ENCODE results near the gene RAD1.

The RAD1 gene

DNA sequence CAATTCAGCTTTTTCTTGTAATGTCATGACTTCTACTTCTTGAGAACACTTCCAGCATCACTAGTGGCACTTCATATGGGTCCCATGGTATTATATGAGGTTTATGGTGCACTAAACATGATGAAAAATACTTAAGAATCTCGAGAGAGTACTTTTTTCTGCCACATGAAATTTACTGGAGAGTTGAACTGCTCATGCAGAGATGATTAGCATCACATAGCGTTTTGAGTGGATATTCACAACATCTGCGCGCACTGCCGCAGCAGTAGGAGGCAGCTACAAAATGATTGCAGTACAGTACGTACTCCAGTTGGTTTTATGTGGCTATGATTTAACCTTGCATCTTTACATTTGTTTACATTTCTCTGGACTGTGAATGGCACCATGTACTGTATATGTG lies 14.7 kb downstream of the RAD1 start:
- no peaks in the 10 kb centered on the region for H3K9me3 ChIP-seq
- in situ Hi-C loops (cut with MboI; ENCODE audit: low sequenced_read_pairs): no loop called here

DNA sequence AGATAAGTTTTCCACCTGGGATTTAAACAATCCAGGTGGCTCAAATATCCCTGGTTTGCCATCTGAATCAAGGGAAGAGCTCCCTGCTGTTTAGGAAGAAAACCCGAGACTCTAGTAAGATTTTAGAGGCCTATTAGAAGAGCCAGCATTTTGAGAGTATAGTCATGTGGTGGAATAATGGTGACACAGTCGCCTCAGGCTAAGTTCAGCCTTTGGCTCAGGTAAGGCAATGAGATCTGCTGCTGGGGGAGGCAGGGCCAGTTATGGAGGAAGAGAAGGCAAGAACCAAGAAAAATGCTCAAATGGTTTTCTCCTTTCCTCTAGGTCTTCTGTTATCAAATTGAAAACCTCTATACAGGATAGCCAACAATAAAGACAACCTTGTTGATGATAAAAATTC lies 16.2 kb downstream of the RAD1 start:
- DNase-seq (ENCODE audit: low spot score in 2 of 2): no peak
- in situ Hi-C loops (cut with MboI; ENCODE audit: low sequenced_read_pairs): loop anchor here (5.0 to 25.0 kb wide), 3 partner anchors 374 to 712 kb away; no protein-coding TSS in a partner anchor
- H3K9me3 ChIP-seq: no peaks in the 10 kb centered on the region

More for the DNA sequence above, 14.7 kb downstream of the RAD1 start:
- Histone ChIP-seq H3K27me3 (ENCODE audit: low read depth) (no peaks in the 10 kb centered on the region), H3K4me3 (no peak overlapping the region), H3K4me1 (no peaks in the 10 kb centered on the region), H3K36me3 (replicated peaks) (peaks cover 5% of the 10 kb centered on the region; the same call in 1 of the 2 replicates)
- no peak for DNase-seq (ENCODE audit: low spot score in 2 of 2)

GRCh38 chr5:34898258-34898895 lies 16.9 kb downstream of the RAD1 start:
- in situ Hi-C loops (cut with MboI; ENCODE audit: low sequenced_read_pairs): loop anchor here (5.0 to 25.0 kb wide), 3 partner anchors 374 to 711 kb away; no protein-coding TSS in a partner anchor
- no peak overlapping the region for H3K4me3 ChIP-seq
- no peaks in the 10 kb centered on the region; the same call in 1 of the 2 replicates for H3K36me3 ChIP-seq (replicated peaks)
- H3K9me3 ChIP-seq: no peaks in the 10 kb centered on the region
- H3K4me1 ChIP-seq: no peaks in the 10 kb centered on the region; the same call in 1 of the 2 replicates
- peak; percentile 70 to 75 for DNase-seq (ENCODE audit: low spot score in 2 of 2)
- no peaks in the 10 kb centered on the region for H3K27me3 ChIP-seq (ENCODE audit: low read depth)

More for the DNA sequence above, 16.2 kb downstream of the RAD1 start:
- H3K4me3 ChIP-seq: no peak overlapping the region
- no peaks in the 10 kb centered on the region; the same call in 1 of the 2 replicates for H3K36me3 ChIP-seq (replicated peaks)
- H3K27me3 ChIP-seq (ENCODE audit: low read depth): no peaks in the 10 kb centered on the region
- no peaks in the 10 kb centered on the region for H3K4me1 ChIP-seq

DNA sequence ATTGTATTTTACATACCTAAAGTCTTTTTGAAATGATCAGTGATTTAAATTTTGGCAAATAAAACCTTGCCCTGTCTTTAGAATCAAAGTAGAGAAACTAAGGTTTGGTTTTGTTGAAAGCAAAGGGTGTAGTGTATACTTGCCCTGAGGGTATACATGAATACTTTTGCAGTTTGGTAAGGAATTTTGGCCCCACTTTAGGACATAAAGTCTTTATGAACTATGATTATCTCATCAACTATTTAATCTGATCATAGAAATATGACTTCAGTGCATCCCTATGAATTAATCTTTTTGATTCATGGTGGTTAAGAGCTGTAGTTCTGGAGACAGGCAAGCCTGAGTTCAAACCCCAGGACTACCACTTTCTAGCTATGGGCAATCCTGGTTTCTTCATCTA lies 17.7 kb downstream of the RAD1 start:
- in situ Hi-C loops (cut with MboI; ENCODE audit: low sequenced_read_pairs): loop anchor here (5.0 to 25.0 kb wide), 3 partner anchors 373 to 710 kb away; no protein-coding TSS in a partner anchor

DNA sequence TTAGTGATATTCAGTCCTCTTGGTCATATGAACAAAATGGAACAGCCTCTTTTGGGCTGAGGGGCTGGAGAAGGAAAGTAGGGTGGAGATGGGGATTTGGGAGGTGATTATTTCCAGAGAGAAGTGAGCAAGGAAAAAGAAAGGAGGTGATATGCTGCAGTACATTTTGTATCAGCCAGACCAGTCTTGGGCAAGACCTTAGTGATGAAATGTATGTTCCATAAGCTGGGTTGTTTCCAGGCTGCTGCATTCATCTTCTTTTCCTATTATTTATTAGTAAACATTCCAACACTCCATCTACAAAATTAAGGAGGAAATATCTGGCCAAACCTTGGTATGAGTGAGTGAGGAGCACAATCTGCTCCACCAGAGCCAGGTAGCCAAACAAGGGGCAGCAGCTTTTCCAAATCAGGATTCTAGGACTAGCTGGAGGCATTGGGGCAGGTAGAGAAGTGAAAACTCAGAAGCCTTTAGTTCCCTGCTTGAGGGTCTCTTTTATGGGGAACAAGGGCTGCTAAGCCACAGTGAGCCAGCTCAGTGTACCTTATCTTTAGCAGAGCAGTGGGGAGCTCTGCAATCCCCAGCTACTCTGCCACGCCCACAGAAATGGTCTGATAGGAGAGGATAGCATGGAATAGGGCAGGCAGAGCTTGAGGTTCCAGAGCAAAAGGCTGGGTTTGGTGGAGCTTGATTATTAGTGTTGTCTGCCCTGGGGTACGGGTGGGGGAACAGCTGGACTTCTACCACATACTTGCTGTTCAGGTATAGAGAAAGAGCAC lies 19.5 kb downstream of the RAD1 start:
- no peaks in the 10 kb centered on the region; the same call in 1 of the 2 replicates for H3K36me3 ChIP-seq (replicated peaks)
- H3K4me1 ChIP-seq: no peaks in the 10 kb centered on the region; the same call in 1 of the 2 replicates
- H3K4me3 ChIP-seq: no peak overlapping the region
- no peak for DNase-seq (ENCODE audit: low spot score in 2 of 2)
- no peaks in the 10 kb centered on the region for H3K27me3 ChIP-seq (ENCODE audit: low read depth)
- H3K9me3 ChIP-seq: no peaks in the 10 kb centered on the region
- in situ Hi-C loops (cut with MboI; ENCODE audit: low sequenced_read_pairs): loop anchor here (5.0 to 25.0 kb wide), 3 partner anchors 371 to 709 kb away; no protein-coding TSS in a partner anchor

More for the DNA sequence above, 17.7 kb downstream of the RAD1 start:
- H3K4me3 ChIP-seq: no peak overlapping the region
- DNase-seq (ENCODE audit: low spot score in 2 of 2): no peak
- H3K4me1 ChIP-seq: no peaks in the 10 kb centered on the region; the same call in 1 of the 2 replicates
- H3K27me3 ChIP-seq (ENCODE audit: low read depth): no peaks in the 10 kb centered on the region
- no peaks in the 10 kb centered on the region; the same call in 1 of the 2 replicates for H3K36me3 ChIP-seq (replicated peaks)
- no peaks in the 10 kb centered on the region for H3K9me3 ChIP-seq

DNA sequence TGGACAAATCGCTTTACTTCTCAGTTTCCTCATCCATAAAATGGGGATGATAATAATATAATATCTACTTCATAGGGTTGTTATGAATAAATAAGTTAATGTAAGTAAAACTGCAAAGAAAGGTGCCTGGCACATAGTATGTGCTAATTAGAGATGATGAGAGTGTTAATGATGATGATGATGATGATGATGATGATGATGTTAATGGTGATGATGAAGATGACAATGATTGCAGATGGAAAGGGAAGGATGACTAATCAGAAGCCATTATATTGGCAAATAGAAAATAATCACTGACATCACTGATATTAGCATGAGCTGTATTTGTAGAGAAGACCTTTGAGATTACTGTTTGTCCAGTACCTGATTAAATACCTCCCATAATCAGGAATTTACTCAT lies 20.6 kb downstream of the RAD1 start:
- no peak overlapping the region for H3K4me3 ChIP-seq
- no peaks in the 10 kb centered on the region; the same call in 1 of the 2 replicates for H3K4me1 ChIP-seq
- no peaks in the 10 kb centered on the region for H3K9me3 ChIP-seq
- DNase-seq (ENCODE audit: low spot score in 2 of 2): no peak
- H3K27me3 ChIP-seq (ENCODE audit: low read depth): no peaks in the 10 kb centered on the region
- in situ Hi-C loops (cut with MboI; ENCODE audit: low sequenced_read_pairs): loop anchor here (5.0 to 25.0 kb wide), 3 partner anchors 370 to 707 kb away; no protein-coding TSS in a partner anchor
- H3K36me3 ChIP-seq (replicated peaks): no peaks in the 10 kb centered on the region

- Histone ChIP-seq H3K4me1 (no peaks in the 10 kb centered on the region; the same call in 1 of the 2 replicates), H3K9me3 (no peaks in the 10 kb centered on the region), H3K27me3 (ENCODE audit: low read depth) (no peaks in the 10 kb centered on the region), H3K36me3 (replicated peaks) (no peaks in the 10 kb centered on the region), H3K4me3 (no peak overlapping the region)
- DNase-seq (ENCODE audit: low spot score in 2 of 2): no peak
- in situ Hi-C loops (cut with MboI; ENCODE audit: low sequenced_read_pairs): loop anchor here (10.0 to 25.0 kb wide), 2 partner anchors 368 to 705 kb away; no protein-coding TSS in a partner anchor
Measured at GRCh38 chr5:34892414-34892813, 22.9 kb downstream of the RAD1 start.

DNA sequence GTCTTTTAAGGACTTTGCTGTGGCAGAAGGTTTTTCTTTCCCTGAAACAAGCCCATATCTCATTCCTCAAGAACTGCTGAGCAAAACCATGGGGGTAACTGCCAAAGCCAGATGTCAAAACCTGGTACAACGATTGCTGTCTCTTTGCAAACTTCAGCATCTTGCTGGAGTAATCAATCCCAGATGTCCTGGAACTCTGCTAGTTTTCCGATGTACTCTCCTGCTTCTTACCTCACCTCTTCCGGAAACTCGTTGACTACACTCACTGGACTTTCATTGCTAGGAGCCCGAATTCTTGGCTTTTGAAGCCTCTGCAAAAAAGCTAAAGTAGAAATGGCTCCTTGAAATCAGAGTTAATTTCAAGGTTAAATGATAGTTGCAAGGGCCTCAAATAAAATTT lies 23.3 kb downstream of the RAD1 start:
- no peaks in the 10 kb centered on the region for H3K9me3 ChIP-seq
- H3K36me3 ChIP-seq (replicated peaks): no peaks in the 10 kb centered on the region
- no peak for DNase-seq (ENCODE audit: low spot score in 2 of 2)
- in situ Hi-C loops (cut with MboI; ENCODE audit: low sequenced_read_pairs): loop anchor here (10.0 to 25.0 kb wide), 2 partner anchors 367 to 705 kb away; no protein-coding TSS in a partner anchor
- H3K4me1 ChIP-seq: no peaks in the 10 kb centered on the region; the same call in 1 of the 2 replicates
- no peaks in the 10 kb centered on the region; the same call in 1 of the 2 replicates for H3K27me3 ChIP-seq (ENCODE audit: low read depth)
- H3K4me3 ChIP-seq: no peak overlapping the region

DNA sequence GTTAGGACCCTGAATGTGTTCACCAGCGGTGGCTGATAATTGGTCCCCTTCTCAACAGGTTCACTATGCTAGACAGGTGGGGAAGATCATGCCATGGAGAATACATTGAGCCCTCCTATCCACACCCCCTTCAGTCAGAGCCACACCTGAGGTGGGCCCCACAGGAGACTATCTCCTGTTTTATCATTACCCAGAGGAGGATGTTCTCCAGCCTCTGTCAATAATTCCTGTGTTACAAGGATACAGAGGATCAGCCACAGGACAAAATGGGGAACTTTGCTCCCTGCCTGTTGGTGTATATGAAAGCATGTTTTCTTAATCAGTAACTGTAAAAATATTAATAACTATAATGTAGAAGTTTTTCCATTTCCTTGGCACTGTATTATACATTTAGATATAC lies 25.9 kb downstream of the RAD1 start:
- no peaks in the 10 kb centered on the region for H3K9me3 ChIP-seq
- in situ Hi-C loops (cut with MboI; ENCODE audit: low sequenced_read_pairs): loop anchor here (25.0 kb wide), 1 partner anchor 702 kb away; no protein-coding TSS in a partner anchor
- peaks cover 2% of the 10 kb centered on the region; the same call in 1 of the 2 replicates for H3K27me3 ChIP-seq (ENCODE audit: low read depth)
- DNase-seq (ENCODE audit: low spot score in 2 of 2): no peak
- no peaks in the 10 kb centered on the region; the same call in 1 of the 2 replicates for H3K4me1 ChIP-seq
- H3K36me3 ChIP-seq (replicated peaks): no peaks in the 10 kb centered on the region
- H3K4me3 ChIP-seq: no peak overlapping the region

- DNase-seq (ENCODE audit: low spot score in 2 of 2): no peak
- H3K27me3 ChIP-seq (ENCODE audit: low read depth): peaks cover 2% of the 10 kb centered on the region; the same call in 1 of the 2 replicates
- no peak overlapping the region for H3K4me3 ChIP-seq
- H3K9me3 ChIP-seq: no peaks in the 10 kb centered on the region
- in situ Hi-C loops (cut with MboI; ENCODE audit: low sequenced_read_pairs): loop anchor here (25.0 kb wide), 1 partner anchor 699 kb away; no protein-coding TSS in a partner anchor
- H3K4me1 ChIP-seq: no peaks in the 10 kb centered on the region
- H3K36me3 ChIP-seq (replicated peaks): no peaks in the 10 kb centered on the region
Measured at GRCh38 chr5:34886392-34887119, 28.7 kb downstream of the RAD1 start.

DNA sequence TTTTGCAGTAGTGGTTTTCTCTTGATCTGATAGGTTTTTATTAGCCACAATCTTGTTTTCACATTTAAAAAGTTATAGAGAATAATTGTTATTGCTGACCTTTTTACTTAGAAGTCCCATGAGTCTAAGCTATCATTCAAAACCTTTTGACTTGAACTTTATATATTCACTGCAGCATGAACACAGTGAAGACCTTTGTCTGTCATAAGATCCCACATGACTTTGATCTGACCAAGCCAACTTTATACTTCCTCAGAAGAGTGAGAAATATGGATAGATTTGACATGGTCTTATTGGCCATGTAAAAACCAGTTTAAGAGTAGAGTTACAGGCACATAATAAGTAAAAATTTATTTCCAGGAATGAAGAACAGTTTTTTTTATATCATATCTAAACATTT lies 34.1 kb downstream of the RAD1 start:
- Histone ChIP-seq H3K4me3 (no peak overlapping the region), H3K27me3 (ENCODE audit: low read depth) (peaks cover 5% of the 10 kb centered on the region; the same call in 1 of the 2 replicates), H3K4me1 (no peaks in the 10 kb centered on the region), H3K9me3 (peaks cover 3% of the 10 kb centered on the region; the same call in 1 of the 2 replicates), H3K36me3 (replicated peaks) (no peaks in the 10 kb centered on the region)
- in situ Hi-C loops (cut with MboI; ENCODE audit: low sequenced_read_pairs): loop anchor here (25.0 kb wide), 1 partner anchor 694 kb away; no protein-coding TSS in a partner anchor
- DNase-seq (ENCODE audit: low spot score in 2 of 2): no peak

DNA sequence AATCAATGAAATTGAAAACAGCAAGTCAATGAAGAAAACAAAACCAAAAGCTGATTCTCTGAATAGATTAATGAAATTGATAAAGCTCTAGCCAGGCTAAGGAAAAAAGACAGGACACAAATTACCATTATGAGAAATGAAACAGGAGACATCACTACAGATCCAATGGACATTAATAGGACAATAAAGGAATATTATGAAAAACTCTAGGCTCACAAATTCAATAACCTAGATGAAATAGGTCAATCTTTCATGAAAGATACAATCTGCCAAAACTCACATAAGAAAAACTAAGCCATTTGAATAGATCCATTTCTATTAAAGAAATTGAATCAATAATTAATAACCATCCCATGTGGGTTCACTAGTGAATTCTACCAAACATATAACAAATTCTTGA lies 39.0 kb downstream of the RAD1 start:
- no peak for DNase-seq (ENCODE audit: low spot score in 2 of 2)
- Histone ChIP-seq H3K4me1 (no peaks in the 10 kb centered on the region), H3K9me3 (peaks cover 6% of the 10 kb centered on the region; the same call in 1 of the 2 replicates), H3K4me3 (no peak overlapping the region), H3K27me3 (ENCODE audit: low read depth) (peaks cover 7% of the 10 kb centered on the region; the same call in 1 of the 2 replicates), H3K36me3 (replicated peaks) (no peaks in the 10 kb centered on the region)
- in situ Hi-C loops (cut with MboI; ENCODE audit: low sequenced_read_pairs): loop anchor here (25.0 kb wide), 1 partner anchor 689 kb away; no protein-coding TSS in a partner anchor

DNA sequence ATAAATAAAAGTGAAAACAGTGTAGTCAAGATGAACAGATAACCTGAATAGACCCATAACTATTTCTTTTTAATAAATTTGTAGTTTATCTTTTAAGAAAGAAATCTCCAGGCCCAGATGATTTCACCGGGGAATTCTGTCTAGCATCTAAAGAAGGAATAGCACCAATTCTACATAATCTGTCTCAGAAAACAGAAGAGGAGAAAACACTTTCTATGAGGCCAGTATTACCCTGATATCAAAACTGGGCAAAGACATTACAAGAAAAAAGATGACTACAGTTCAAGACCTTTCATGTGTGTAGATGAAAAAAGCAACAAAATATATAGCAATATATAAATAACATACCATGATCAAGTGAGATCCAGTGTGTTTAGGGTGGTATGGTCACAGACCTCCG lies 44.9 kb downstream of the RAD1 start:
- in situ Hi-C loops (cut with MboI; ENCODE audit: low sequenced_read_pairs): no loop called here

More for the DNA sequence above, 44.9 kb downstream of the RAD1 start:
- Histone ChIP-seq H3K4me1 (no peaks in the 10 kb centered on the region), H3K36me3 (replicated peaks) (no peaks in the 10 kb centered on the region), H3K27me3 (ENCODE audit: low read depth) (peaks cover 4% of the 10 kb centered on the region; the same call in 1 of the 2 replicates), H3K4me3 (no peak overlapping the region), H3K9me3 (no peaks in the 10 kb centered on the region)
- no peak for DNase-seq (ENCODE audit: low spot score in 2 of 2)
